HFFc6 (cell line): ENCODE results near the gene FPR2. TPM values are rescaled to one million over a fixed set of nuclear protein-coding genes. Genes with fewer than 3 reads are reported as not detected.

Experiments used
- DNase-seq: peaks from one replicate; pipeline ENCODE4 v3.0.0-alpha.2; 2018
- H3K27ac Mint-ChIP-seq: 2 replicates; pipeline ENCODE4 v1.8.0; 2020; ENCODE audit warnings: mild to moderate bottlenecking, mixed read lengths
- H3K27me3 Mint-ChIP-seq: 2 replicates; pipeline ENCODE4 v1.8.0; 2021; ENCODE audit warnings: mild to moderate bottlenecking, moderate library complexity, mixed read lengths; ENCODE audit not compliant: insufficient read depth
- H3K36me3 Mint-ChIP-seq: 2 replicates; pipeline ENCODE4 v1.8.0; 2021; ENCODE audit warnings: low read depth, mixed read lengths
- H3K4me1 Mint-ChIP-seq: 2 replicates; pipeline ENCODE4 v1.8.0; 2020; ENCODE audit warnings: low read depth, mixed read lengths
- H3K4me3 Mint-ChIP-seq: 2 replicates; pipeline ENCODE4 v1.8.0; 2020; ENCODE audit warnings: mild to moderate bottlenecking, moderate library complexity, mixed read lengths
- H3K9me3 Mint-ChIP-seq: 2 replicates; pipeline ENCODE4 v1.8.0; 2020; ENCODE audit warnings: mild to moderate bottlenecking, mixed read lengths
- CTCF ChIP-seq: fragments of 200-600 bp; sonication (generic); IDR thresholded peaks from 2 replicates; pipeline ENCODE4 v1.5.0; 2021; ENCODE audit warnings: antibody characterized with exemption, mild to moderate bottlenecking
- long read RNA-seq: library from polyadenylated mRNA; unstranded; transcript quantifications from one replicate; pipeline ENCODE4 v2.0.0, GENCODE V29; 2019
- total RNA-seq, 6 experiments: library from RNA; stranded (reverse); fragmentation: NEBNext Ultra II Directional; extraction: Animal tissue kit (Norgen Biotek cat#: 25700); gene quantifications; 2 replicates in 1 of 6; 3 replicates in 5 of 6; pipeline ENCODE4 v1.2.3, GENCODE V29; 2021

The FPR2 gene
- not detected for total RNA-seq
- long read RNA-seq, result 0 reads

- no peaks in the 10 kb centered on the region; the same call in 1 of the 2 replicates for H3K4me1 Mint-ChIP-seq
- no peak for TF ChIP-seq CTCF
- no peaks in the 10 kb centered on the region for H3K36me3 Mint-ChIP-seq
- peaks cover 24% of the 10 kb centered on the region for H3K27me3 Mint-ChIP-seq
- H3K4me3 Mint-ChIP-seq, result no peak within 1 kb of the TSS
- H3K9me3 Mint-ChIP-seq, result peaks cover 5% of the 10 kb centered on the region
- no peak within 1 kb of the TSS for H3K27ac Mint-ChIP-seq
- DNase-seq, result no peak
These were observed at the start of gene FPR2 for GRCh38 chr19:51760697-51761356. Gene FPR2, plus strand, starts transcription at chr19:51761180. Its CDS starts 7,479 bp downstream, at chr19:51768659.

DNA sequence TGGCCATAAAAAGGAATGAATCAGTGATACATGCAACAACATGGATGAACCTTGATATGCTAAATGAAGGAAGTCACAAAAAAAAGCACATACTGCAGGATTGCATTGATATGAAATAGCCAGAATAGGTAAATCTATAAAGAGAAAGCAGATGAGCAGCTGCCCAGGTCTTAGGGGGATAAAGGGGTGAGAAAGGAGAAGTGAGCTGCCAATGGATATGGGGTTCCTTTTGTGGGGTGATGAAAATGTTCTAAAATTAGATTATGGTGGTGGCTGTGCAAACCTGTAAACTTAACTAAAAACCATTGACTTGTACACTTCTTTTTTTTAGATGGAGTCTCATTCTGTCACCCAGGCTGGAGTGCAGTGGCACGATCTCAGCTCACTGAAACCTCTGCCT lies 49.3 kb upstream of the FPR2 start:
- Mint-ChIP-seq H3K27ac (no peak overlapping the region), H3K4me1 (peaks cover 30% of the 10 kb centered on the region), H3K4me3 (no peak overlapping the region), H3K9me3 (no peaks in the 10 kb centered on the region), H3K27me3 (peaks cover 11% of the 10 kb centered on the region), H3K36me3 (peaks cover 27% of the 10 kb centered on the region)
- no peak for DNase-seq
- TF ChIP-seq CTCF, result no peak

DNA sequence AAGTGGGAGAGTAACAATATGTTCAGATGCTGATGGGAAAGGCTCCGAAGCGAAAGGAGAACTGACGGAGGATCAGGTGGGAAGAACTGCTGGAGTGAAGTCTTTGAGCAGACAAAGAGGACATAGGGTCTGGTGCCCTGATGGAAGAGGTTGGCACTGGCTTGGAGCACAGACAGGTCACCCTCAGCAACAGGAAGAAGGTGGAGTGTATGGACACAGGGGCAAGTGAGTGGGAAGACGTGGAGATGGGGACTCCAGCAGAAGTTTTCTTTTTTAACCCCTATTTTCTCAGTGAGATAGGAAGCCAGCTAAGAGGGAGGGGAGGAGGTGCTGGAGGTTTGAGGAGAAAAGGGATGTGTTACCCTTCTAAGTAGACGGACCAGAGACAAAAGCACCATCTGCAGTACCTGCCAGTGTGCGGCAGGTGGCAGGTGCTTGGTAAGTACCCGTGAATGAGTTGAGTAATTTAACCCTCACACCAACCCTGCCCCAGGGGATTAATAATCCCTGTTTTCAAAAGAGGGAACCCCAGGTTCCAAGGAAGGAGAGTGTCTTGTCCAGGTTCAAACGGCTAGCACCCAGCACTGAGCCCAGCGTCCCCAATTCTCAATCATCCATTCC lies 48.4 kb upstream of the FPR2 start:
- no peaks in the 10 kb centered on the region for H3K9me3 Mint-ChIP-seq
- DNase-seq, result peak; percentile 39
- peak overlapping the region; percentile 7; the same call in 1 of the 2 replicates for H3K27ac Mint-ChIP-seq
- H3K27me3 Mint-ChIP-seq, result peaks cover 13% of the 10 kb centered on the region
- peaks cover 27% of the 10 kb centered on the region for H3K4me1 Mint-ChIP-seq
- H3K36me3 Mint-ChIP-seq, result peaks cover 20% of the 10 kb centered on the region
- no peak overlapping the region for H3K4me3 Mint-ChIP-seq
- TF ChIP-seq CTCF, result peak; percentile 74

GRCh38 chr19:51713319-51714285 lies 47.4 kb upstream of the FPR2 start:
- Mint-ChIP-seq H3K27me3 (peaks cover 18% of the 10 kb centered on the region), H3K4me3 (no peak overlapping the region), H3K27ac (no peak overlapping the region), H3K9me3 (peaks cover 1% of the 10 kb centered on the region; the same call in 1 of the 2 replicates), H3K36me3 (peaks cover 9% of the 10 kb centered on the region; the same call in 1 of the 2 replicates), H3K4me1 (peaks cover 17% of the 10 kb centered on the region)
- no peak for TF ChIP-seq CTCF
- no peak for DNase-seq

DNA sequence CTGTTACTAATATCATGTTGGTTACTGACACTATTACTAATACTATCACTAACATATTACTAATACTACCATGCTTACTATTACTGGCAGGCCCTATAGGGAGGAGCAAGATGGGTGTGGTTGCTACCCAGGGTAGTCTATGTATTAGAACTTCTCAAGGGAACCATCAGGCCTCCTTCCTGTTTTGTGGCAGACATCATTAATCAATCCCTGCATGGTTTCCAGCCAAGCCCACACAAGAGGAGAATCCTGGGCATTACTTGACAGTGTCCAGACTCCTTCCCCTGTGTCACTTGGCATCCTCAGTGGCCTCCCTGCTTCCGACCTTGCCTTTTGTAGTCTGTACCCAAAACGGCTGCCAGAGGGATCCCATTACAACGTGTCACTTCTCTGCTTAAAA lies 46.1 kb upstream of the FPR2 start:
- TF ChIP-seq CTCF, result no peak
- H3K27me3 Mint-ChIP-seq, result peaks cover 18% of the 10 kb centered on the region
- no peak for DNase-seq
- H3K27ac Mint-ChIP-seq, result no peak overlapping the region
- peaks cover 5% of the 10 kb centered on the region; the same call in 1 of the 2 replicates for H3K9me3 Mint-ChIP-seq
- H3K36me3 Mint-ChIP-seq, result 0 out of 2 replicates have a peak, but pooled peaks cover 5% of the 10 kb centered on the region
- no peak overlapping the region for H3K4me3 Mint-ChIP-seq
- H3K4me1 Mint-ChIP-seq, result peaks cover 8% of the 10 kb centered on the region
